Ectodermal cell (in vitro differentiated cells): ENCODE measurements around the gene SMCHD1.
"Not testable (repeated sequence)": the region's sequence is repeated elsewhere in the genome, so short reads cannot be mapped to it uniquely, and the experiment has no call there.

Experiments
- H3K27ac ChIP-seq: 2 replicates; pipeline ENCODE4 v1.7.0; 2013; ENCODE audit warnings: mild to moderate bottlenecking, low read depth, low read length; ENCODE audit not compliant: insufficient read depth, poor library complexity, severe bottlenecking
- H3K27me3 ChIP-seq: 2 replicates; pipeline ENCODE4 v1.7.0; 2013; ENCODE audit warnings: mild to moderate bottlenecking, low read length; ENCODE audit not compliant: insufficient read depth, control insufficient read depth, poor library complexity, severe bottlenecking
- H3K36me3 ChIP-seq: one replicate; pipeline ENCODE4 v1.7.0; 2013; ENCODE audit warnings: low read length; ENCODE audit not compliant: control insufficient read depth, insufficient read depth
- H3K4me1 ChIP-seq: one replicate; pipeline ENCODE4 v1.7.0; 2013; ENCODE audit warnings: low read length; ENCODE audit not compliant: control insufficient read depth, insufficient read depth
- H3K4me3 ChIP-seq: 2 replicates; pipeline ENCODE4 v1.7.0; 2013; ENCODE audit warnings: low read depth, low read length, control low read depth; ENCODE audit not compliant: insufficient read depth
- H3K9me3 ChIP-seq: 2 replicates; pipeline ENCODE4 v1.7.0; 2013; ENCODE audit warnings: mild to moderate bottlenecking, low read length, moderate library complexity; ENCODE audit not compliant: control insufficient read depth
- WGBS, 2 experiments: methylation state at CpG; one replicate each; pipeline ENCODE4 v1.1.7; 2013; ENCODE audit warnings: missing lambda C conversion rate in 2 of 2; 5-methylcytosine and 5-hydroxymethylcytosine counted together

Gene SMCHD1

DNA sequence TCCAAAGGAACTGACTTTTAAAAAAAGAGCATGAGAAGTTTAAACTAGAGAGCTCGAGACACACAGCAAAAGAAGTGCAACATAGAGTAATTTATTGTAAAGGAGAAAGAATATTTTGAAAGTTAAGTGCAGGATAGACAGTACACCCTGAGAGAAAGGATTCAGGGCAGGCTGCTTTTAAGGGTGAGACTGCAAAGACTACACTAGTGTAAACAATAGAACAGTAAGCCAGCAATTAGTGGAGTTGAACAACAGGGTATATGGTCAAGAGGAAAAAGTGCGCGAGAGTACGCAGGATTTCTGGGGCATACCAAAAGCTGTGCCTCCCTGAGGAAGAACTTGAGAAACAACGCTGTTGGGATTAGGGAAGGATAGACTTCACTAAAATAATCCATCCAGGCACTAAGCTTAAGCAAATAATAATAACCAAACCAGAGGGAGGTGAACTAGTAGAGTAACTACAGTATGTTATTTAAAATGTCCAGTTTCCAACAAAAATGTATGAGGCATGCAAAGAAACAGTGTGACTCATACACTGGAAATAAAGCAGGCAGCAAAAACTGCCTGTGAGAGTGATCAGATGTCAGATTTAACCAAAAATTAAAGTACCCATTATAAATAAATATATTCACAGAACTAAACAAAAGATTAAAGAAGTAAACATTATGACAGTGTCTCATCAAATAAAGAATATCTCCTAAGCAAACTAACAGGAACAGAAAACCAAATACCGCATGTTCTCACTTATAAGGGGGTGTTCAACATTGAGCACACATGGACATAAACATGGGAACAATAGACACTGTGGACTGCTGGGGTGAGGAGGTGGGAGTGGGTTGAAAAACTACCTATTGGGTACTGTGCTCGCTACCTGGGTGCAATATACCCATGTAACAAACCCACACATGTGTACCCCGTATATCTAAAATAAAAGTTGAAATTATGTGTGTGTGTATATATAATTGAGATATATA lies 150.7 kb downstream of the SMCHD1 start:
- no peak overlapping the region for H3K27ac ChIP-seq
- no peak overlapping the region for H3K4me3 ChIP-seq
- H3K9me3 ChIP-seq, result no peaks in the 10 kb centered on the region
- H3K4me1 ChIP-seq, result no peaks in the 10 kb centered on the region
- H3K36me3 ChIP-seq, result no peaks in the 10 kb centered on the region
- WGBS, 2 experiments, result 92 to 93% methylated on average over 5 to 6 of the region's 8 CpGs
- H3K27me3 ChIP-seq, result no peaks in the 10 kb centered on the region

DNA sequence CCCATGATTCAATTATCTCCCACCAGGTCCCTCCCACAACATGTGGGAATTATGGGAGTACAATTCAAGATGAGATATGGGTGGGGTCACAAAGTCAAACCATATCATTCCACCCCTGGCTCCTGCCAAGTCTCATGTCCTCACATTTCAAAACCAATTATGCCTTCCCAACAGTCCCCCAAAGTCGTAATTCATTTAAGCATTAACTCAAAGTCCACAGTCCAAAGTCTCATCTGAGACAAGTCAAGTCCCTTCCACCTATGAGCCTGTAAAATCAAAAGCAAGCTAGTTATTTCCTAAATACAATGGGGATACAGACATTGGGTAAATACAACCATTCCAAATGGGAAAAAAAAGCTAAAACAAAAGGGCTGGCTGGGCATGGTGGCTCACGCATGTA lies 153.1 kb downstream of the SMCHD1 start:
- H3K27ac ChIP-seq, H3K9me3 ChIP-seq, H3K4me1 ChIP-seq, H3K27me3 ChIP-seq, H3K36me3 ChIP-seq, H3K4me3 ChIP-seq: not testable (repeated sequence)
- 92 to 93% methylated on average over 2 of the region's 2 CpGs for WGBS, 2 experiments

DNA sequence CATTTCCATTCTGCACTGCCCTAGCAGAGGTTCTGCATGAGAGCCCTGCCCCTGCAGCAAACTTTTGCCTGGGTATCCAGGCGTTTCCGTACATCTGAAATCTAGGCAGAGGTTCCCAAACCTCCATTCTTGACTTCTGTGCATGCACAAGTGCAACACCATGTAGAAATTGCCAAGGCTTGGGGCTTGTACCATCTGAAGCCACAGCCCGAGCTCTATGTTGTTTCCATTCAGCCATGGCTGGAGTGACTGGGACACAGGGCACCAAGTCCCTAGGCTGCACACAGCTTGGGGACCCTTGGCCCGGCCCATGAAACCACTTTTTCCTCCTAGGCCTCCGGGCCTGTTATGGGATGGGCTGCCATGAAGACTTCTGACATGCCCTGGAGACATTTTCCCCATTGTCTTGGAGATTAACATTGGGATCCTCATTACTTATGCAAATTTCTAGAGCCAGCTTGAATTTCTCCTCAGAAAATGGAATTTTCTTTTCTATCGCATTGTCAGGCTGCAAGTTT lies 154.2 kb downstream of the SMCHD1 start:
- not testable (repeated sequence) for H3K9me3 ChIP-seq, H3K4me3 ChIP-seq, H3K27ac ChIP-seq, H3K4me1 ChIP-seq, H3K27me3 ChIP-seq, H3K36me3 ChIP-seq
- WGBS, 2 experiments, result 84 to 85% methylated on average over 6 of the region's 6 CpGs

DNA sequence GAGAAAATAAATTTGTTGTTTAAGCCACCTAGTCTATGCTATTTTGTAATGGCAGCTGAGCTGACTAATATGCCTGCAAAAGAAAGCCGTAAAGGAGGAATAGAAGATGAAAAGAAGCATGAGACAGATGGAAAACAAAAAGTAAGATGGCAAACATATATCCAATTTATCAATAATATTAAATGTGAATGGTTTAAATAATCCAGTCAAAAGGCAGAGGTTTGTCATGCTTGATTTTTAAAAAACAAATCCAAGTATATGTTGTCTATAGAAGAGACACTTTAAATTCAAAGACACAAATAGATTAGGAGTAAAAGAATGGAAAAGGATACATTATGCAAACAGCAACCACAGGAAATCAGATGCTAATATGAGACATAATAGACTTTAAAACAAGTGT lies 155.9 kb downstream of the SMCHD1 start:
- Histone ChIP-seq H3K4me1 (no peaks in the 10 kb centered on the region), H3K4me3 (no peak overlapping the region), H3K27me3 (no peaks in the 10 kb centered on the region), H3K9me3 (no peaks in the 10 kb centered on the region), H3K27ac (no peak overlapping the region), H3K36me3 (no peaks in the 10 kb centered on the region)
- WGBS, 2 experiments, result 87 to 100% methylated on average over 1 of the region's 1 CpG

DNA sequence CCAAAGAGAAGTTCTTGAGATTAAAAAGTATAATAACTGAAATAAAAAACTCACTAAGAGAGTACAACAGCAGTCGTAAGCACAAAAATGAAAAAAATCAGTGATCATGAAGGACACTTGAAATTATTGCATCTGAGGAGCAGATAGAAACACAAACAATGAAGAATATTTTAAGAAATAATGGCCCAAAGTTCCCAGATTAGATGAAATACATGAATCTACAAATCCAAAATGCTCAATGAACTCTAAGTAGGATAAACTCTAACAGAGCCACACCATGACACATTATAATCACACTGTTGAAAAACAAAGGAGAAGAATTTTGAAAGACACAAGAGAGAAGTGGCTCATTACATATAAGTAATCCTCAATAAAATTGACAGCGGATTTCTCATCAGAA lies 159.4 kb downstream of the SMCHD1 start:
- H3K27ac ChIP-seq, result no peak overlapping the region
- H3K36me3 ChIP-seq, result no peaks in the 10 kb centered on the region
- 100% methylated on average over 1 of the region's 2 CpGs for WGBS, 2 experiments
- no peaks in the 10 kb centered on the region for H3K27me3 ChIP-seq
- H3K4me3 ChIP-seq, result no peak overlapping the region
- H3K9me3 ChIP-seq, result no peaks in the 10 kb centered on the region
- H3K4me1 ChIP-seq, result no peaks in the 10 kb centered on the region

DNA sequence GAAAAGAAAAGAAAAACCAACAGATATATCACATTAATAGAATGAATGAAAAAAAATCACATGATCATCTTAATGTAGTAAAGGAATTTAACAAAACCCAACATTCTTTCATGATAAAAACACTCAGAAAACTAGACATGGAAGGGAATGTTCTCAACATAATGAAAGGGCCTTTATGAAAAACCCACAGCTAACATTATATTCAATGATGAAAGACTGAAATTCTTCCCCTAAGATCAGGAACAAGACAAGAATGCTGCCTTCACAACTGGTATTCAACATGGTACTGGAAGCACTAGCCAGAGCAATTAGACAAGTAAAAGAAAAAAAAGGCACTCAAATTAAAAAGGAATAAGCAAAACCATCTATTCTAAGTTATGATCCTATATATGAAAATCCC lies 162.8 kb downstream of the SMCHD1 start:
- no peaks in the 10 kb centered on the region for H3K4me1 ChIP-seq
- no peaks in the 10 kb centered on the region for H3K36me3 ChIP-seq
- H3K4me3 ChIP-seq, result no peak overlapping the region
- no peaks in the 10 kb centered on the region for H3K9me3 ChIP-seq
- H3K27me3 ChIP-seq, result no peaks in the 10 kb centered on the region
- no peak overlapping the region for H3K27ac ChIP-seq

DNA sequence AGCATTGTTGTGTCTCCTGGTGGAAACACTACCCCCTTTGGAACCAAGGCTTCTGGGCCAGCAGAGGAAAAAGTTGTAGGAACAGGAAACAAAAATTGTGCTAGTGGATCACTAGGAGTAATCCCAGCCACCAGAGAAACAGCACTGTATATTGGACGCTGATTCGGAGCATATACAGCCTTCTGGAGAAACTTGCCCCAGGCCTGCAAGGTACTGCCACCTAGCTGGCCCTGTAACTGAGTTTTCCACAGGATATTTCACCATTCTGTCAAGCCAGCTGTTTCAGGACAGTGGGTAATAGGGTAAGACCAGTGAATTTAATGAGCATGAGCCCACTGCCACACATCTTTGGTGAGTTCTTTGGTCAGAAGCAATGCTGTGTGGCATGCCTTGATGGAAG lies 166.2 kb downstream of the SMCHD1 start:
- Histone ChIP-seq H3K27me3 (no peaks in the 10 kb centered on the region), H3K9me3 (no peaks in the 10 kb centered on the region), H3K4me1 (no peaks in the 10 kb centered on the region), H3K27ac (no peak overlapping the region), H3K36me3 (no peaks in the 10 kb centered on the region), H3K4me3 (no peak overlapping the region)
- 91 to 99% methylated on average over 2 of the region's 2 CpGs for WGBS, 2 experiments

DNA sequence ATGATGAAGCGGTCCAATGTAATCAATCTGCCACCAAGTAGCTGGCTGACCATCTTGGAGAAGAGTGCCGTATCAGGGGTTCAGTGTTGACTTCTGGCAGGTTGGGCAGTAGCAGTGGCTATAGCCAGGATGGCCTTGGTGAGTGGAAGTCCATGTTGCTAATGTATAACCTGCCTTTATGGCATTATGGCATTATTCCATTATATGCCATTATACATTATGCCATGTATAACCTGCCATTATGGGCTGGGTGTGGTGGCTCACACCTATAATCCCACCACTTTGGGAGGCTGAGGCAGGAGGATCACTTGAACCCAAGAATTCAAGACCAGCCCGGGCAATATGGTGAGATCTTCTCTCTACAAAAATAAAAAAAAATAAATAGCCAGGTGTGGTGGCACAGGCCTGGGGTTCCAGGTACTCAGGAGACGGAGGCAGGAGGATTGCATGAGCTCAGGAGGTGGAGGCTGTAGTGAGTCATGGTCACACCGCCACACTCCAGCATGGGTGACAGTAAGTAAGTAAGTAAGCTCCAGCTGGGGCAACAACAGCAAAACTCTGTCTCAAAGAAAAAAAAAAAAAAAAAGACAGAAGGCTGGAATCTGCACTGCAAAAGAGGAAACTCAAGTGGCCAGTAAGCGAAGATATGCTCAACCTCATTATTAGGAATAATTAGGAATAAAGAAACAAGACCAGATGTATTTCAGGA lies 166.8 kb downstream of the SMCHD1 start:
- Histone ChIP-seq H3K27ac (no peak overlapping the region), H3K36me3 (no peaks in the 10 kb centered on the region), H3K4me1 (no peaks in the 10 kb centered on the region), H3K4me3 (no peak overlapping the region), H3K9me3 (no peaks in the 10 kb centered on the region), H3K27me3 (no peaks in the 10 kb centered on the region)
- WGBS, 2 experiments, result 97% methylated on average over 4 to 5 of the region's 6 CpGs

DNA sequence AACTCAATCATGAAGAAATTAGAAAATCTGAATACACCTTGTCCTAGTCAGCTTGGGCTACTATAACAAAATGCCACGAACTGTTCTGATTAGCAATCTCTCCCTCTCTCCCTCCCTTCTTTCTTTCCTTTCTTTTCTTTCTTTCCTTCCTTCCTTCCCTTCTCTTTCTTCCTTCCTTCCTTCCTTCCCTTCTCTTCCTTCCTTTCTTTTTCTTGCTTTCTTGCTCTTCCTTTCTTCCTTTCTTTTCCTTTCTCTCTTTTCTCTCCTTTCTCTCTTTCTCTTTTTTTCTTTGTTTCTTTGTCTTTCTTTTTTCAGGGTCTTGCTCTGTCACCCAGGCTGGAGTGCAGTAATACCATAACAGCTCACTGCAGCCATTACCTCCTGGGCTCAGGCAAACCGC lies 167.7 kb downstream of the SMCHD1 start:
- H3K4me1 ChIP-seq, result no peaks in the 10 kb centered on the region

DNA sequence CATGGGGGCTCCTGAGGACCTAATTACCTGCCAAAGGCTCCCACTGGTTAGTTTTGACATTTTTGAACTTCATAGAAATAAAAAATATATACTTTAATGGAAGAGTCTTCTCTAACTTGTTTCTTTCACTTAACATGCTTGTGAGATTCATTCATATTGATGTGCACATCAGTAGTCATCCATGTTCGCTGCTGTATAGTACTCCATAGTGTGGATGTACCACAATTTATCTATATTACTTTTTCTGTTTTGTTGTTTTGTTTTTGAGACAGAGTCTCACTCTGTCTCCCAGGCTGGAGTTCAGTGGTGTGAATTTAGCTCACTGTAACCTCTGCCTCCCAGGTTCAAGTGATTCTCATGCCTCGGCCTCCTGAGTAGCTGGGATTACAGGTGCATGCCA lies 168.4 kb downstream of the SMCHD1 start:
- H3K4me3 ChIP-seq, result no peak overlapping the region
- H3K4me1 ChIP-seq, result no peaks in the 10 kb centered on the region
- no peaks in the 10 kb centered on the region for H3K9me3 ChIP-seq
- 93 to 96% methylated on average over 1 to 2 of the region's 2 CpGs for WGBS, 2 experiments
- no peaks in the 10 kb centered on the region for H3K36me3 ChIP-seq
- H3K27ac ChIP-seq, result no peak overlapping the region
- H3K27me3 ChIP-seq, result no peaks in the 10 kb centered on the region

More for the DNA sequence above, 167.7 kb downstream of the SMCHD1 start:
- Histone ChIP-seq H3K27me3 (no peaks in the 10 kb centered on the region), H3K36me3 (no peaks in the 10 kb centered on the region), H3K27ac (no peak overlapping the region), H3K4me3 (no peak overlapping the region), H3K9me3 (no peaks in the 10 kb centered on the region)
- 83 to 95% methylated on average over 2 of the region's 2 CpGs for WGBS, 2 experiments
